NT2/D1 (cell line): ENCODE measurements around the gene MRPS16.

Experiments
- DNase-seq: peaks from one replicate; pipeline ENCODE4 v3.0.0-alpha.2; 2011; ENCODE audit warnings: low read depth, low spot score
- H3K27me3 ChIP-seq: 2 replicates; pipeline ENCODE4 v1.6.0; 2011; ENCODE audit warnings: mild to moderate bottlenecking; ENCODE audit not compliant: insufficient read length, insufficient read depth
- H3K36me3 ChIP-seq: 2 replicates; pipeline ENCODE4 v1.6.1; 2011; ENCODE audit warnings: mild to moderate bottlenecking, low read length, mixed read lengths; ENCODE audit not compliant: insufficient read depth, insufficient read length
- H3K4me1 ChIP-seq: 2 replicates; pipeline ENCODE4 v1.5.1; 2011; ENCODE audit not compliant: insufficient read depth, insufficient read length
- H3K4me3 ChIP-seq: 2 replicates; pipeline ENCODE4 v1.5.1; 2011; ENCODE audit warnings: low read depth; ENCODE audit not compliant: insufficient read length
- H3K9ac ChIP-seq: 2 replicates; pipeline ENCODE4 v1.6.0; 2011; ENCODE audit warnings: low read depth; ENCODE audit not compliant: insufficient read length
- H3K9me3 ChIP-seq: 2 replicates; pipeline ENCODE4 v1.5.1; 2011; ENCODE audit warnings: mild to moderate bottlenecking, low read length; ENCODE audit not compliant: insufficient read depth
- SUZ12 ChIP-seq: IDR thresholded peaks from 2 replicates; pipeline ENCODE4 v1.6.1; 2011; ENCODE audit not compliant: insufficient read length, insufficient read depth; ENCODE audit errors: extremely low read depth
- YY1 ChIP-seq: IDR thresholded peaks from 2 replicates; pipeline ENCODE4 v1.6.1; 2011; ENCODE audit not compliant: insufficient read length, insufficient read depth
- ZNF274 ChIP-seq: IDR thresholded peaks from 2 replicates; pipeline ENCODE4 v1.6.1; 2011; ENCODE audit warnings: mild to moderate bottlenecking, low read depth, low read length

Gene MRPS16

DNA sequence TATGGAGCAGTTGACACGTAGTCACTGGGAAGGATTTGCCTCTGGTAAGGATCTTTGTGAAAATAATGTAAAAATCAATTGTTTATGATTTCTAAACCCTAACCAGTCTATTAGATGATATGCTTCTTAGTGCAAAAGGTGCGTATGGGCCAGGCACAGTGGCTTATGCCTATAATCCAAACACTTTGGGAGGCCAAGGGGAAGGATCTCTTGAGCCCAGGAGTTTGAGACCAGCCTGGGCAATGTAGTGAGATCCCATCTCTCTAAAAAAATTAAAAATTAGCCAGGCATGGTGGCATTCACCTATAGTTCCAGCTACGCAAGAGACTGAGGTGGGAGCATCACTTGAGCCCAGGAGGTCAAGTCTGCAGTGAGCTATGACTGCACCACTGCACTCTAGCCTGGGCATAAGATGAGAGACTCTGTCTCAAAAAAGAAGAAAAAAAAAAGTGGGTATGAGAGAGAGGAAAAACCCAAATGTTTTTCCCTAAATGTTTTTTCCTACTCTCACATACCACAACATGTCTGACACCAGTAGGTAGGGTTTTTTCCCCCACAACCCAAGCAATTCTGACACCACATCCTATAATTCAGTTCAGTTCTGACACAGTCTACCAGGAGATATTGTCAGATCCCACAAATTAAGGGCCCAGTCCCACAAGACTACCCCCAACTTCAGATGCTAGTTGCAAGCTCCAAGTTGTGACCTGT, 41.9 kb downstream of the MRPS16 start:
- no peak for DNase-seq
- no peaks in the 10 kb centered on the region for H3K27me3 ChIP-seq
- H3K9ac ChIP-seq = no peak overlapping the region
- H3K36me3 ChIP-seq = peaks cover 6% of the 10 kb centered on the region
- H3K4me1 ChIP-seq = no peaks in the 10 kb centered on the region
- TF ChIP-seq ZNF274 (no peak), YY1 (no peak), SUZ12 (no peak)
- H3K9me3 ChIP-seq = peaks cover 24% of the 10 kb centered on the region; the same call in 1 of the 2 replicates
- H3K4me3 ChIP-seq = no peak overlapping the region

DNA sequence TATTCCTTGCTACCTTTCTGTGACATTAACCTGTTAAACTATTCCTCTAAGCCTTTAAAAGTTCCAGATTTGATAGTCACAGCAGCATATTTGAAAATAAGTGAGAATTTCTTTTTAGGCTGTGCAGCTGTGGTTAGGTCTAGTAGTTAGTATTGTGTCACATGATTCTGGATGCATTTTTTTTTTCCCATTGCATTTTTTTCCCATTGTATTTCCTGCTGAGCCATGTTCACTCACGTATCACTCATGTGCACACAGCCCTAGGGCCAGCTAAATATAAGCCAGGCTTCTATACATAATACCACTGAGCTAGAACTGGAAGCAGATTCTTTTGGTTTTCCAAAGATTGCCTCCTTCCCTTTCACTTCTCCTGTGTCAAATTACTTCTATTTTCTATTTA, 42.7 kb downstream of the MRPS16 start:
- H3K4me1 ChIP-seq = no peaks in the 10 kb centered on the region
- H3K36me3 ChIP-seq = peaks cover 6% of the 10 kb centered on the region
- peaks cover 31% of the 10 kb centered on the region; the same call in 1 of the 2 replicates for H3K9me3 ChIP-seq
- TF ChIP-seq ZNF274 = no peak
- TF ChIP-seq SUZ12 = no peak
- TF ChIP-seq YY1 = no peak
- no peaks in the 10 kb centered on the region for H3K27me3 ChIP-seq
- no peak for DNase-seq
- no peak overlapping the region for H3K9ac ChIP-seq
- H3K4me3 ChIP-seq = no peak overlapping the region

DNA sequence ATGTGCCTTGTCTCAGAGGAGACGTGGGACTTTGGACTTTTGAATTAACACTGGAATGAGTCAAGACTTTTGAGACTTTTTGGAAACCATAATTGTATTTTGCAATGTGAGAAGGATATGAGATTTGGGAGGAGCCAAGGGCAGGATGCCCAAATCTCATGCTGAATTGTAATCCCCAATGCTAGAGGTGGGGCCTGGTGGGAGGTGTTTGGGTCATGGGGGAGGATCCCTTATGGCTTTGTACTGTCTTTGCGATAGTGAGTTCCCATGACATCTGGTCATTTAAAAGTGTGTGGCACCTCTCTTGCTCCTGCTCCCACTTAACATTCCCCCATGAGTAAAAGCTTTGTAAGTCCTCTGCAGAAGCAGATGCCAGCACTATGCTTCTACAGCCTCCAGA, 44.6 kb downstream of the MRPS16 start:
- Histone ChIP-seq H3K9ac (no peak overlapping the region), H3K4me1 (no peaks in the 10 kb centered on the region), H3K4me3 (no peak overlapping the region), H3K27me3 (no peaks in the 10 kb centered on the region), H3K36me3 (peaks cover 6% of the 10 kb centered on the region), H3K9me3 (peaks cover 31% of the 10 kb centered on the region; the same call in 1 of the 2 replicates)
- no peak for DNase-seq
- no peak for TF ChIP-seq YY1

DNA sequence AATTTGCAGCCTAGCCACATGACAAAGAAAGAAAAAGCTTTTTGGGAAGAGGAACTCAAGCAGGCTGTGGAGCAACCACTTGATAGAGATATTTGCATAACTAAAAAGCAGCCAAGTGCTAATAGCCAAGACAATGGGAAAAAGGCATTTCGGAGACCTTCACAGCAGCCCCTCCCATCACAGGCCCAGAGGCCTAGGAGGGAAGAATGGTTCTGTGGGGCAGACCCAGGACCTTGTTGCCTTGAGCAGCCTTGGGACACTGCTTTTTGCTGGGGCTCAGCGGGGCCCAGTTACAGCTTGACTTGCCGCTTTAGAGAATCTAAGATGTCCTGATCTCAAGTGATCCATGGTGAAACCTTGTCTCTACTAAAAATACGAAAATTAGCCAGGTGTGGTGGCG, 46.1 kb downstream of the MRPS16 start:
- Histone ChIP-seq H3K4me1 (no peaks in the 10 kb centered on the region), H3K27me3 (no peaks in the 10 kb centered on the region), H3K36me3 (peaks cover 6% of the 10 kb centered on the region), H3K9me3 (peaks cover 31% of the 10 kb centered on the region; the same call in 1 of the 2 replicates), H3K4me3 (no peak overlapping the region), H3K9ac (no peak overlapping the region)
- no peak for TF ChIP-seq ZNF274
- TF ChIP-seq YY1 = no peak
- no peak for TF ChIP-seq SUZ12
- peak; percentile 13 for DNase-seq

DNA sequence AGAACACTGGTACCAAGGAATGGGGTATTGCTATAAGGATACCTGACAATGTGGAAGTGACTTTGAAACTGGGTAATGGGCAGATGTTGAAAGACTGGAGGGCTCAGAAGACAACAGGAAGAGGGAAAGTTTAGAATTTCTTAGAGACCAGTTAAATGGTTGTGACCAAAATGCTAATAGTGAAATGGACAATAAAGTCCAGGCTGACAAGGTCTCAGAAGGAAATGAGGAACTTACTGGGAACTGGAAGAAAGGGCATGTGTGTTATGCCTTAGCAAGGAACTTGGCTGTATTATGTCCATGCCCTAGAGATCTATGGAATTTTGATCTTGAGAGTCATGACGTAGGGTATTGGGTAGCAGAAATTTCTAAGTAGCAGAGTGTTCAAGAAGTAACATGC, 46.6 kb downstream of the MRPS16 start:
- peaks cover 3% of the 10 kb centered on the region for H3K36me3 ChIP-seq
- peaks cover 31% of the 10 kb centered on the region; the same call in 1 of the 2 replicates for H3K9me3 ChIP-seq
- no peak overlapping the region for H3K9ac ChIP-seq
- H3K4me1 ChIP-seq = no peaks in the 10 kb centered on the region
- H3K4me3 ChIP-seq = no peak overlapping the region
- DNase-seq = no peak
- H3K27me3 ChIP-seq = no peaks in the 10 kb centered on the region
- TF ChIP-seq ZNF274 (no peak), SUZ12 (no peak), YY1 (no peak)

DNA sequence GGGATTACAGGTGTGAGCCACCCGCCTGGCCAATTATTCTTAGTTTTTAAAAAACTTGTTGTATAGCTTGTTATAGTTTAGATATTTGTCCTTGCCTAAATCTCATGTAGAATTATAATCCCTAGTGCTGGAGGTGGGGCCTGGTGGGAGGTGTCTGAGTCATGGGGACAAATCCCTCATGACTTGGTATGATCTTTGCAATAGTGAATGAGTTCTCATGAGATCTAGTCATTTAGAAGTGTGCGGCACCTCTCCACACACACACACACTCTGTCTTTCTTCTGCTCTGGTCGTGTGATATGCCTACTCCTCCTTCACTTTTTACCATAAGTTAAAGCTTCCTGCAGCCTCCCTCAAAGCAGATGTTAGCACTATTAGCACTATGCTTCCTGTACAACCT, 47.4 kb downstream of the MRPS16 start:
- H3K9ac ChIP-seq = no peak overlapping the region
- no peaks in the 10 kb centered on the region for H3K27me3 ChIP-seq
- no peak for DNase-seq
- peaks cover 31% of the 10 kb centered on the region; the same call in 1 of the 2 replicates for H3K9me3 ChIP-seq
- TF ChIP-seq ZNF274 (no peak), SUZ12 (no peak), YY1 (no peak)
- H3K36me3 ChIP-seq = peaks cover 3% of the 10 kb centered on the region
- H3K4me3 ChIP-seq = no peak overlapping the region
- H3K4me1 ChIP-seq = no peaks in the 10 kb centered on the region
